H1 (cell line): ENCODE results near the gene ZFYVE27. TPM values are rescaled to one million over a fixed set of nuclear protein-coding genes. Genes with fewer than 3 reads are reported as not detected.

Source experiments
- CTCF ChIA-PET: fragments of 300-600 bp; sonication (Branson Sonifier 250); formaldehyde crosslinking; loops from one replicate; lab custom pipeline; 2021; ENCODE audit not compliant: partially characterized antibody; lab: Charles Lee
- POLR2A ChIA-PET: fragments of 300-600 bp; sonication (Branson Sonifier 250); formaldehyde crosslinking; loops from one replicate; lab custom pipeline; 2021; ENCODE audit warnings: inconsistent platforms; ENCODE audit not compliant: partially characterized antibody; lab: Charles Lee
- DNase-seq, 2 experiments: peaks; one replicate each; pipeline versions ENCODE4 v3.0.0 to v3.0.0-alpha.2; 2010 to 2022; ENCODE audit warnings: low spot score in 2 of 2, low read depth in 1 of 2, mixed read lengths in 1 of 2
- FAIRE-seq: peaks from 2 replicates; lab custom pipeline; 2011; peaks lifted over from hg19 to GRCh38; lab: Jason Lieb, UNC
- H2AFZ ChIP-seq: 2 replicates; pipeline ENCODE4 v1.8.1; 2012; ENCODE audit warnings: low read length, inconsistent platforms
- H2AK5ac ChIP-seq: 2 replicates; pipeline ENCODE4 v1.6.1; 2013; ENCODE audit warnings: low read depth, low read length
- H2BK120ac ChIP-seq: replicated peaks from 2 replicates; pipeline ENCODE3; 2013; ENCODE audit warnings: low read depth, low read length, inconsistent platforms
- H2BK12ac ChIP-seq: 2 replicates; pipeline ENCODE4 v1.6.1; 2013; ENCODE audit warnings: low read depth, low read length
- H2BK15ac ChIP-seq: 2 replicates; pipeline ENCODE4 v1.6.1; 2013; ENCODE audit warnings: low read length
- H2BK20ac ChIP-seq: 2 replicates; pipeline ENCODE4 v1.6.1; 2013; ENCODE audit warnings: low read length
- H2BK5ac ChIP-seq: 2 replicates; pipeline ENCODE4 v1.6.1; 2013; ENCODE audit warnings: low read depth, low read length
- H3K14ac ChIP-seq: 2 replicates; pipeline ENCODE4 v1.6.1; 2013; ENCODE audit warnings: inconsistent platforms; ENCODE audit not compliant: insufficient read length
- H3K18ac ChIP-seq: 2 replicates; pipeline ENCODE4 v1.6.1; 2013; ENCODE audit warnings: low read length; ENCODE audit errors: extremely low read depth
- H3K23ac ChIP-seq: 2 replicates; pipeline ENCODE4 v1.6.1; 2013; ENCODE audit warnings: inconsistent platforms; ENCODE audit not compliant: insufficient read length
- H3K23me2 ChIP-seq: 2 replicates; pipeline ENCODE4 v1.6.1; 2013; ENCODE audit warnings: low read depth, low read length
- H3K27ac ChIP-seq: 2 replicates; pipeline ENCODE4 v1.6.1; 2011; ENCODE audit warnings: low read depth, low read length, inconsistent platforms
- H3K27me3 ChIP-seq, 4 experiments: replicated peaks in 1 of 4; 1 replicate in 1 of 4; 2 replicates in 3 of 4; pipeline versions ENCODE4 v1.6.1 to v1.8.1; 2011 to 2013; ENCODE audit warnings: low read length in 3 of 4, mild to moderate bottlenecking in 3 of 4, inconsistent platforms in 2 of 4, mixed read lengths in 2 of 4, moderate library complexity in 1 of 4; ENCODE audit not compliant: control insufficient read depth in 3 of 4, insufficient read depth in 3 of 4; ENCODE audit errors: extremely low read depth in 1 of 4
- H3K36me3 ChIP-seq, 4 experiments: 2 replicates each; pipeline versions ENCODE4 v1.6.1 to v1.8.1; 2011 to 2013; ENCODE audit warnings: mild to moderate bottlenecking in 4 of 4, low read length in 3 of 4, moderate library complexity in 2 of 4, control low read depth in 1 of 4, inconsistent platforms in 1 of 4; ENCODE audit not compliant: insufficient read depth in 4 of 4, control insufficient read depth in 2 of 4
- H3K4ac ChIP-seq: replicated peaks from 2 replicates; pipeline ENCODE3; 2013; ENCODE audit warnings: low read length, low read depth, mixed read lengths, inconsistent platforms; ENCODE audit not compliant: insufficient read length
- H3K4me1 ChIP-seq, 4 experiments: replicated peaks in 1 of 4; 1 replicate in 1 of 4; 2 replicates in 3 of 4; pipeline versions ENCODE4 v1.6.1 to v1.8.1; 2011 to 2013; ENCODE audit warnings: low read length in 3 of 4, inconsistent platforms in 2 of 4, mixed read lengths in 1 of 4; ENCODE audit not compliant: insufficient read depth in 4 of 4, control insufficient read depth in 3 of 4
- H3K4me2 ChIP-seq, 2 experiments: 2 replicates each; pipeline versions ENCODE4 v1.6.1 to v1.8.1; 2011 to 2013; ENCODE audit warnings: low read depth in 2 of 2, low read length in 2 of 2, control low read depth in 1 of 2, inconsistent platforms in 1 of 2, mild to moderate bottlenecking in 1 of 2; ENCODE audit not compliant: insufficient read depth in 1 of 2
- H3K4me3 ChIP-seq, 4 experiments: fragments of 200-600, 300-600 bp in 1 of 4; sonication (generic), shearing (Covaris generic), sonication (Bioruptor Twin) in 1 of 4; 2 replicates each; pipeline versions ENCODE4 v1.5.1 to v1.8.1; 2011 to 2016; ENCODE audit warnings: low read length in 4 of 4, low read depth in 3 of 4, control low read depth in 2 of 4, inconsistent platforms in 2 of 4, mild to moderate bottlenecking in 2 of 4, mixed read lengths in 1 of 4, moderate library complexity in 1 of 4; ENCODE audit not compliant: insufficient read depth in 2 of 4; ENCODE audit errors: extremely low read depth in 1 of 4
- H3K56ac ChIP-seq: replicated peaks from 2 replicates; pipeline ENCODE3; 2013; ENCODE audit warnings: low read depth, mild to moderate bottlenecking, mixed read lengths, low read length, inconsistent platforms; ENCODE audit not compliant: insufficient read length
- H3K79me1 ChIP-seq: 2 replicates; pipeline ENCODE4 v1.6.1; 2013; ENCODE audit warnings: low read depth, low read length, control low read depth
- H3K79me2 ChIP-seq, 2 experiments: 2 replicates each; pipeline versions ENCODE4 v1.6.1 to v1.8.1; 2012 to 2013; ENCODE audit warnings: low read length in 2 of 2, mild to moderate bottlenecking in 2 of 2, inconsistent platforms in 1 of 2; ENCODE audit not compliant: insufficient read depth in 2 of 2, control insufficient read depth in 1 of 2
- H3K9ac ChIP-seq, 4 experiments: replicated peaks in 1 of 4; 1 replicate in 1 of 4; 2 replicates in 3 of 4; pipeline versions ENCODE4 v1.6.1 to v1.8.1; 2011 to 2013; ENCODE audit warnings: low read depth in 3 of 4, low read length in 3 of 4, control low read depth in 2 of 4, mild to moderate bottlenecking in 2 of 4, moderate library complexity in 2 of 4, inconsistent platforms in 1 of 4; ENCODE audit errors: extremely low read depth in 1 of 4
- H3K9me3 ChIP-seq, 2 experiments: 2 replicates each; pipeline versions ENCODE4 v1.6.1 to v1.8.1; 2012 to 2013; ENCODE audit warnings: mild to moderate bottlenecking in 2 of 2, moderate library complexity in 2 of 2, control low read depth in 1 of 2, inconsistent platforms in 1 of 2, low read depth in 1 of 2, low read length in 1 of 2, mixed read lengths in 1 of 2; ENCODE audit not compliant: insufficient read depth in 2 of 2
- H4K20me1 ChIP-seq, 2 experiments: replicated peaks in 1 of 2; 2 replicates each; pipeline versions ENCODE3 to v1.8.1; 2011 to 2013; ENCODE audit warnings: inconsistent platforms in 2 of 2, low read length in 2 of 2, mild to moderate bottlenecking in 1 of 2; ENCODE audit not compliant: insufficient read depth in 2 of 2, control insufficient read depth in 1 of 2
- H4K5ac ChIP-seq: 2 replicates; pipeline ENCODE4 v1.6.1; 2013; ENCODE audit warnings: low read length, low read depth, mixed read lengths, inconsistent platforms; ENCODE audit not compliant: insufficient read length
- H4K8ac ChIP-seq: 2 replicates; pipeline ENCODE4 v1.8.0; 2013; ENCODE audit warnings: mild to moderate bottlenecking, moderate library complexity, low read length, inconsistent platforms; ENCODE audit not compliant: insufficient read depth; ENCODE audit errors: extremely low read depth
- H4K91ac ChIP-seq: replicated peaks from 2 replicates; pipeline ENCODE3; 2013; ENCODE audit warnings: low read length, mixed read lengths, inconsistent platforms; ENCODE audit not compliant: insufficient read length
- CEBPB ChIP-seq: IDR thresholded peaks from 2 replicates; pipeline ENCODE4 v1.6.1; 2012; ENCODE audit warnings: low read depth, low read length
- CHD1 ChIP-seq: IDR thresholded peaks from 2 replicates; pipeline ENCODE4 v1.6.1; 2012; ENCODE audit warnings: low read depth, low read length, improper control_type of control experiment
- CTBP2 ChIP-seq: IDR thresholded peaks from 2 replicates; pipeline ENCODE4 v1.7.0; 2011; ENCODE audit warnings: borderline replicate concordance, mild to moderate bottlenecking, moderate library complexity, mixed read lengths, low read length; ENCODE audit not compliant: insufficient read depth, insufficient read length
- EGR1 ChIP-seq: IDR thresholded peaks from 2 replicates; pipeline ENCODE4 v1.6.1; 2011; ENCODE audit warnings: low read depth, low read length, borderline replicate concordance
- GABPA ChIP-seq: IDR thresholded peaks from 2 replicates; pipeline ENCODE4 v1.6.1; 2011; ENCODE audit warnings: mild to moderate bottlenecking, low read length, moderate library complexity, borderline replicate concordance; ENCODE audit not compliant: insufficient read depth
- GTF2F1 ChIP-seq: IDR thresholded peaks from 2 replicates; pipeline ENCODE4 v1.6.1; 2012; ENCODE audit warnings: low read depth, low read length, improper control_type of control experiment, borderline replicate concordance
- KDM1A ChIP-seq: fragments of 200-600, 300-600 bp; sonication (generic); IDR thresholded peaks from 2 replicates; pipeline ENCODE4 v1.7.1; 2016; ENCODE audit warnings: mild to moderate bottlenecking, low read length, borderline replicate concordance
- KDM4A ChIP-seq: IDR thresholded peaks from one replicate; pipeline ENCODE4 v1.7.1; 2012; ENCODE audit warnings: low read depth, mild to moderate bottlenecking, moderate library complexity, low read length, inconsistent platforms; ENCODE audit not compliant: severe bottlenecking
- KDM5A ChIP-seq: fragments of 200-600 bp; IDR thresholded peaks from 2 replicates; pipeline ENCODE4 v1.7.1; 2012; ENCODE audit warnings: mild to moderate bottlenecking, low read length, inconsistent platforms, mixed read lengths
- SAP30 ChIP-seq: fragments of 300-600 bp; sonication (generic); IDR thresholded peaks from 2 replicates; pipeline ENCODE4 v1.7.1; 2012; ENCODE audit warnings: low read length, moderate library complexity, mild to moderate bottlenecking, inconsistent platforms; ENCODE audit not compliant: insufficient read depth, insufficient replicate concordance
- SP1 ChIP-seq: IDR thresholded peaks from 2 replicates; pipeline ENCODE4 v1.6.1; 2011; ENCODE audit warnings: low read depth, low read length
- SRF ChIP-seq: IDR thresholded peaks from 2 replicates; pipeline ENCODE4 v1.6.1; 2011; ENCODE audit warnings: mild to moderate bottlenecking, low read depth, low read length, moderate library complexity
- TAF1 ChIP-seq: IDR thresholded peaks from 2 replicates; pipeline ENCODE4 v1.6.1; 2011; ENCODE audit warnings: mild to moderate bottlenecking, low read depth, low read length
- TCF12 ChIP-seq: IDR thresholded peaks from 2 replicates; pipeline ENCODE4 v1.6.1; 2011; ENCODE audit warnings: low read depth, mild to moderate bottlenecking, low read length
- WGBS, 2 experiments: shearing (Covaris generic) in 1 of 2; methylation state at CpG; one replicate each; pipeline versions ENCODE4 v1.1.6 to v1.1.7; 2013 to 2015; ENCODE audit warnings: low lambda C conversion rate in 2 of 2, mixed read lengths in 2 of 2, inconsistent platforms in 1 of 2, low coverage in 1 of 2, missing lambda C conversion rate in 1 of 2; ENCODE audit not compliant: insufficient replicate concordance in 2 of 2, insufficient coverage in 1 of 2, insufficient read length in 1 of 2; ENCODE audit errors: extremely low coverage in 1 of 2, missing lambda C conversion rate in 1 of 2; 5-methylcytosine and 5-hydroxymethylcytosine counted together
- polyA plus RNA-seq, 7 experiments: library from polyadenylated mRNA; depleted of rRNA in 3 of 7; stranded (reverse) in 5 of 7; unstranded in 2 of 7; fragments of >200 nt in 5 of 7; fragments of 200-250 nt in 2 of 7; gene quantifications; 1 replicate in 5 of 7; 2 replicates in 1 of 7; 4 replicates in 1 of 7; pipeline versions ENCODE4 v1.2.1 to v1.2.3, GENCODE V29; 2011 to 2013; ENCODE audit warnings: missing spikeins in 2 of 7, mixed read lengths in 2 of 7
- total RNA-seq: library from RNA; stranded (reverse); fragmentation: NEBNext Ultra II Directional; extraction: Animal tissue kit (Norgen Biotek cat#: 25700); gene quantifications from 2 replicates; pipeline ENCODE4 v1.2.1, GENCODE V29; 2021

ZFYVE27 gene
- total and polyA plus RNA-seq, 2 of the 8 experiments (the other 6 are each of a cell fraction or from before 2014, with no cell fraction given) = 16.6 to 19.8 TPM

GRCh38 chr10:97738616-97739015 lies 1.7 kb downstream of the ZFYVE27 start:
- no peak for DNase-seq
- Histone ChIP-seq H2BK120ac (no peak overlapping the region), H3K4me2 (peak overlapping the region; percentile 94 to 98; a peak in 3 of 4 replicates), H3K23me2 (peaks cover 12% of the 10 kb centered on the region), H2BK12ac (no peak overlapping the region), H3K23ac (no peak overlapping the region), H3K79me2 (peaks cover 4 to 36% of the 10 kb centered on the region in 2 experiments; a peak in 3 of 4 replicates), H4K5ac (no peak overlapping the region), H4K8ac (no peak overlapping the region), H2BK5ac (no peak overlapping the region), H3K9ac (no peak overlapping the region), H2AK5ac (no peak overlapping the region), H4K20me1 (peaks cover 4 to 13% of the 10 kb centered on the region in 2 experiments), H3K18ac (no peak overlapping the region), H3K14ac (no peak overlapping the region), H3K9me3 (peaks cover 6 to 7% of the 10 kb centered on the region in 2 experiments), H3K4ac (no peak overlapping the region), H3K27me3 (peaks cover 12 to 21% (median 17%) of the 10 kb centered on the region in 4 experiments), H3K27ac (no peak overlapping the region), H3K56ac (no peak overlapping the region), H3K4me3 (peak overlapping the region in 2 of 4 experiments; percentile 87 to 91; a peak in 2 of 8 replicates), H3K79me1 (peaks cover 13% of the 10 kb centered on the region), H2BK20ac (no peak overlapping the region), H3K36me3 (peaks cover 6 to 34% (median 15%) of the 10 kb centered on the region in 4 experiments; a peak in 6 of 8 replicates), H2AFZ (no peak overlapping the region), H4K91ac (no peak overlapping the region), H2BK15ac (no peak overlapping the region), H3K4me1 (peaks cover 0 to 6% (median 3%) of the 10 kb centered on the region in 4 experiments; a peak in 5 of 7 replicates)
- 91% methylated on average over 4 of the region's 4 CpGs; no CpG with 5 or more reads in 1 of the 2 experiments for WGBS, 2 experiments
- CTCF ChIA-PET = interaction anchor here (0.7 to 1.2 kb wide), 4 partner anchors 28 to 570 kb away, joined by 3 to 6 read pairs (median 3); no protein-coding TSS in a partner anchor
- no peak for TF ChIP-seq SAP30
- no peak for TF ChIP-seq CEBPB
- no peak for TF ChIP-seq CTBP2
- TF ChIP-seq TCF12 = no peak
- no peak for TF ChIP-seq SRF
- TF ChIP-seq KDM1A = no peak
- TF ChIP-seq KDM4A = no peak
- no peak for TF ChIP-seq EGR1
- no peak for TF ChIP-seq KDM5A
- TF ChIP-seq GABPA = no peak
- no peak for TF ChIP-seq CHD1
- no peak for TF ChIP-seq SP1
- TF ChIP-seq GTF2F1 = no peak
- no peak for TF ChIP-seq TAF1
- no peak for FAIRE-seq
- POLR2A ChIA-PET = interaction anchor here (0.7 to 1.0 kb wide), 3 partner anchors 24 to 49 kb away, joined by 4 to 5 read pairs (median 4); no protein-coding TSS in a partner anchor
